NCI-H1436 treated with DMSO at 0.1 percent for 48 hours (cell line): ENCODE measurements around the gene KIF2C.
"Not testable (repeated sequence)": the region's sequence is repeated elsewhere in the genome, so short reads cannot be mapped to it uniquely, and the experiment has no call there.

Experiments
- DNase-seq: peaks from one replicate; lab custom pipeline; 2025; lab: John Stamatoyannopoulos, UW

Gene KIF2C

GRCh38 chr1:44719318-44719717 lies 20.3 kb upstream of the KIF2C start:
- DNase-seq, result no peak

- DNase-seq, result no peak
Measured at GRCh38 chr1:44720281-44720680, 19.4 kb upstream of the KIF2C start.

- DNase-seq, result no peak
Measured at GRCh38 chr1:44721485-44722361, 17.9 kb upstream of the KIF2C start.

- no peak for DNase-seq
Measured at GRCh38 chr1:44723064-44723463, 16.6 kb upstream of the KIF2C start.

GRCh38 chr1:44723496-44724295 lies 15.9 kb upstream of the KIF2C start:
- DNase-seq, result no peak

- no peak for DNase-seq
Measured at GRCh38 chr1:44724296-44724954, 15.2 kb upstream of the KIF2C start.

- DNase-seq, result no peak
Measured at GRCh38 chr1:44724955-44725698, 14.5 kb upstream of the KIF2C start.

- peak; percentile 76 for DNase-seq
Measured at GRCh38 chr1:44730741-44731512, 8.7 kb upstream of the KIF2C start, which contains the start of gene RNU5D-1. Gene RNU5D-1 (minus strand): TSS chr1:44731170.

GRCh38 chr1:44733365-44733764 lies 6.3 kb upstream of the KIF2C start:
- DNase-seq, result no peak

GRCh38 chr1:44733784-44734183 lies 5.9 kb upstream of the KIF2C start:
- no peak for DNase-seq

GRCh38 chr1:44735992-44736391 lies 3.6 kb upstream of the KIF2C start:
- no peak for DNase-seq

GRCh38 chr1:44738953-44739306 lies 707 bp upstream of the KIF2C start:
- DNase-seq, result not testable (repeated sequence)

- DNase-seq, result no peak
Measured at GRCh38 chr1:44740179-44740617, 561 bp downstream of the KIF2C start.

- no peak for DNase-seq
Measured at GRCh38 chr1:44743211-44743610, 3.6 kb downstream of the KIF2C start.

- no peak for DNase-seq
Measured at GRCh38 chr1:44747878-44748277, 8.2 kb downstream of the KIF2C start.

GRCh38 chr1:44757420-44757819 lies 17.8 kb downstream of the KIF2C start:
- DNase-seq, result no peak

- DNase-seq, result no peak
Measured at GRCh38 chr1:44759077-44759476, 19.4 kb downstream of the KIF2C start.

- no peak for DNase-seq
Measured at GRCh38 chr1:44760876-44761275, 21.2 kb downstream of the KIF2C start.

GRCh38 chr1:44766421-44766820 lies 26.8 kb downstream of the KIF2C start:
- not testable (repeated sequence) for DNase-seq

GRCh38 chr1:44775078-44775929 lies 35.7 kb downstream of the KIF2C start, which contains the start of gene RPS8:
Gene RPS8 (plus strand): TSS chr1:44775540. CDS start chr1:44775597, 57 bp downstream.
- DNase-seq, result peak; percentile 57
